GM19099 (cell line): ENCODE data around the gene UNC5B.

Experiments
- POLR2A ChIP-seq: IDR thresholded peaks from 3 replicates; pipeline ENCODE4 v1.6.1; 2011; ENCODE audit warnings: low read depth; ENCODE audit not compliant: insufficient read length; ENCODE audit errors: extremely low read depth

Gene UNC5B

DNA sequence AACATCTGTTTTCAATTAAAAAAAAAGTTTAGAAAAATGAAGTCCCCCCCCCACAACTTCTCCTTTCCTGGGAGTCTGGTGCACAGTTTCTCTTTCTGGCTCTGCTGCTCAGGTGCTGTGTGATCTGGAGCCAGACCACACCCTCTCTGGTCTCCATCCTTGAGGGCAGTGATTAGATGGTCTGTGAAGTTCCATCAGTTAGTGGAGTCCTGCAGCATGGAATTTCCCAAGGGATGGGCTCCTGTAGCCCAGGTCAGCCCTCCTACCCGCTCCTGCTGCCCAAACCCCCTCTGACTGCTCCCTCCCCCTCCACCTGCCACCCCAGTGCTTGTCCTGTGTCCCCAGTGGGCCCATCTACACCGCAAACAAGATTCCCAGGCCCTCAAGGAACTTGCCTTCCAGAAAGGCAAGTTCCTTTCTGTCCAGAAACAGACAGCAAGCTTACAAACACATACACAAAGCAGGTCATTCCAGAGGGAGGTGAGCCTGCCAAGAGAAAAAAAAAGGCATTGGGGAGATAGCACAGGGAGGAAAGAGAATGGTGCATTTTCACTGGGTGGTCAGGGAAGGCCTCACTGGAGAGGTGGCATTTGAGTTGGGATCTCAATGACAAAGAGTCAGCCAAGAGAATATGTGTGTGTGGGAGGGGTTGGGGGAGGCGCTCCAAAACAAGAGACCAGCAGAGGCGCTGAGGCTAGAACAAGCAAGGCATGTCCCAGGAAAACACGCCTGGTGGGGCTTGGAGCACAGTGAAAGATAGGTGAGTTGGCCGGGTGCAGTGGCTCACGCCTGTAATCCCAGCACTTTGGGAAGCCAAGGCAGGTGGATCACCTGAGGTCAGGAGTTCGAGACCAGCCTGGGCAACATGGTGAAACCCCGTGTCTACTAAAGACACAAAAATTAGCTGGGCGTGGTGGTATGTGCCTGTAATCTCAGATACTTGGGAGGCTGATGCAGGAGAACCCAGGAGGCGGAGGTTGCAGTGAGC is 57.2 kb downstream of the UNC5B start:
- no peak for TF ChIP-seq POLR2A

DNA sequence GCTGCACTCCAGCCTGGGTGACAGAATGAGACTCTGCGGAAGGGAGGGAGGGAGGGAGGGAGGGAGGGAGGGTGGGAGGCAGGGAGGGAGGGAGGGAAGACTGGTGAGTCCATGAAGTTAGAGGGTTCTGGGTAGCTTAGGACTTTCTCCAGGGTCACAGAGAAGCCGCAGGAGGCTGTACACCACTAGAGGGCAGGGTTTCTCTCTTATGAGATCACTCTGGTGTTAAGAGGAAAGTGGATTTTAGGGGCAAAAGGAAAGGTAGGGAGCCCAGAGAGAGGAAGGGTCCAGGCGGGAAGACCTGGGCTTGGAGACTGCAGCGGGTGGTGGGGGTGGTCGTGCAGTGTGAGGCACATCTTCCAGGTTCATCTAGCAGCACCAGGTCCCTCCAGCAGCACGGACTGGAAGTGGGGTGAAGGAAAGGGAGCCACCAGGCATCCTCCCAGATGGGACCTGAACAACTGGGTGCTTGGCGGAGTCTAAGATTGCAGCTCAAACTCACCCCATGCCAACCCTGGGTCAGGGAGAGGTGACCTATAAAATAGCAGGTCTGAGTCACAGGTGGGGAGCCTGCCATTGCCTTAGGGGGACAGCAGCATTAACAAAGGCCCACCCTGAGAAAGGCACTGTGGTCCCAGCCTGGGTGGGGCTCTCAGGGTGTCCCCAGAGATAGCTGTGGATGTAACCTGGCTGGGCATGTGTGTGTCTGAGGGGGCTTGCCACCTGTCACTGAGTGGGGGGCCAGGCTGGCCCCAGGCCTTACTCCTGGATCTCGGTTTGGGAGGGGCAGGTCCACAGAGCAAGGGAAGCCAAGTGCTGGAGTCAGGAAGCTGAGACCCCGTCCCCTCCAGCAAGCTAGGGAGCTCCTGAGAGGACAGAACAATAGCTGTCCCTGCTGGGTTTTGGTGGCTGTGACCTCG is 58.2 kb downstream of the UNC5B start:
- no peak for TF ChIP-seq POLR2A

DNA sequence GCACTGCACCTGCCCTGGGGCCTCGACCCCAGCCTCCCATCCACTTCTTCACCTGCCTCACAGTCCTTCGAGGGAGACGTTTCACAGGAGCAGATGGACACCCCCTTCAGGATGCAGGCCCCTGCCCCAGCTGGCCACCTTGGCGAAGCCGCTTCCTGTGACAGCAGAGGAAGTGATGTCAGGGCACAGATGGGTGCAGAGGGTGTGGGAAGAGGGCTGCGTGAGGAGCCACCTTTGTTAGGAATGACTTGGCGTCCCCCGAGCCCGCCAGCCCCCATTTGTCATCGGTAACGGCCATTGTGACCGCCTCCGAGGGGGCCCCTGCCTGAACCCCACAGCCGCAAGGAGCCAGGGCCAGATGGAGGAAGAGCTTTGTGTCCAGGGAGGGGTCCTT is 59.3 kb downstream of the UNC5B start:
- TF ChIP-seq POLR2A, result no peak

DNA sequence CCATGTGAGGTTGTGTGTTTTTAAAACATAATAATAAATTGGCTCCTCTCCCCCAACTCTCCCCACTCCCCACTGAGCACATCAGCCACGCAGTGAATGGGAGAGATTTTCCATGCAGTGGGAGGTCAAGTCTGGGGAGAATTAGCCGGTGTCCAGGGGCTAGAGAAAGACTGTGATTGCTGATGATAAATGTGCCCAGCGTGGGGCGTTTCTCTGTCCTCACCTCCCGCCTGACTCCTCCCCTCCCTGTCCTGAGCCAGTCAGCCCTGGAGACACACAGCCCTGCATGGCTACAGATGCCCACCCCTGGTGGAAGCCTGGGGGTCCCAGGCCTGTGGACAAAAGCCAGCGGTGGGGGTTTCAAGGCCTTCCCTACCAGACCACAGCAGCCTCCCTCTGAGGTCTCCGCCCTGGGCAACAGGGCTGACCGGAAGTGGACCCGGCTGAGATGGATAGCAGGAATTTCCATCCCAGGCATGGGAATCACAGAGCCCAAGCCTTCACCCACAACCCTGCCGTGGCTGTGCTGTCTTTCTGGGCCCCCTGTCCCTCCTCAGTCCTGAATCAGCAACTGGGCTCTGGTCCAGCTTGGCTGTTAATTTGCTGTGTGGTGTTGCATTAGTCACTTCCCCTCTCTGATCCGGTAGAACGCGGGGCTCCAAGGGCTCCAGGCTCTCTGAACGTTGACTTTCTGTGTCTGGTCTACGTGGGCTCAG is 59.8 kb downstream of the UNC5B start:
- no peak for TF ChIP-seq POLR2A

DNA sequence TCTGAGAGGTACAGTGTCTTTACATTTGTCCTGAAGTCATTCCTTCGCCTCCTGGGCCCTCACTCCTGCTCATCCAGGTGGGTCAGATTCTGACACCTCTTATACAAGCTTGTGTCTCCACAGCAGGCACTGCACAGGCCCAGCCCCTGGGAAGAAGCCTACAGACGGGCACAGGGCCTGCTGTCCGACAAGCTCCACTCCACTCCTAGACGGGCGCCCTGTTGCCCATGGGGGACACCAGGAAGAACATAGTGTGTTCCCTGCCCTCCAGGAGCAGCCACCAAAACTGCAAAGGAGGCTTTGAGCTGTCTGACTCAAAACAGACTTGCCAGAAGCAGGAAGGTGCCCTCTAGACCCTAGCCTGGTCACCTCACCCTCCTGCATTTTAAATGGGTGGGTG is 61.1 kb downstream of the UNC5B start:
- TF ChIP-seq POLR2A, result no peak

DNA sequence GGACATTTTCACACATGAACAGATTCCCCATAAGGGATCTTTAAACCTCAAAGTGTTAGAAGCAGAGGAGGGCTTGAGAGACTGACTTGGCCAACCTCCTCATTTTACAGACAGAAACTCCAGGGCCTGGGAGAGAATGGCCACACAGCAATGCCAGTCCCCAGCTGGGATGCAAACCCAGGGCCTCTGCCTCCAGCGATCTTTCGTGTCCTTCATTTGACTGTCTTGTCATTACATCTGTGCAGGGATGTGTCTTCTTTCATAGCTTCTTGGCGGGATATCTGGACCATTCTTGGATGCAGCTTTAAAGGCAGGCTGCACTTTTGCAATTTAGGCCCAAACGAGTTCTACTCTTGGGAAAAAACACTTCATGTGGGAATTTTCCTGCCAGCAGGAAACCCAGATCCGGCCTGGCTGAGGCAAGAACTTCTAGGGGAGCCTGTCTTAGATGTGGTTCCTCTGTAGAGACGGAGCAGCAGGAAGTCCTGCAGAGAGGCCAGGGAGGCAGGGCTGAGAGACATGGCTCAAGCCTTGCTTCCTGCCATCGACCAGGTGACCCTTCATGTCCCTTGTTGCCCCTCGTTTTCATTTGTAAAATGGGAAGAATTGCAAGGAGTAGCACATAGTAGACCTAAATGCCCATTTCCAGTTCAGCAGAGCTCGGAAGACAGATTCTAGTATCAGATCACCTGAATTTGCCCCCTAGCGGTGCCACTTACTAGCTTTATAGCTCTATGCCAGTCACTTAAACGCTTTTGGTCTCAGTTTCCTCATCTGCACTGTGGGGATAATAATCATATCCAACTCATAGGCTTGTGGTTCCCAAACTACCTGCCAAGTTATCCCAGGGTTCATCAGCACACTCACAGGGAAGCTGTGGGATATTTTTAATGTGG is 62.8 kb downstream of the UNC5B start:
- TF ChIP-seq POLR2A, result no peak

DNA sequence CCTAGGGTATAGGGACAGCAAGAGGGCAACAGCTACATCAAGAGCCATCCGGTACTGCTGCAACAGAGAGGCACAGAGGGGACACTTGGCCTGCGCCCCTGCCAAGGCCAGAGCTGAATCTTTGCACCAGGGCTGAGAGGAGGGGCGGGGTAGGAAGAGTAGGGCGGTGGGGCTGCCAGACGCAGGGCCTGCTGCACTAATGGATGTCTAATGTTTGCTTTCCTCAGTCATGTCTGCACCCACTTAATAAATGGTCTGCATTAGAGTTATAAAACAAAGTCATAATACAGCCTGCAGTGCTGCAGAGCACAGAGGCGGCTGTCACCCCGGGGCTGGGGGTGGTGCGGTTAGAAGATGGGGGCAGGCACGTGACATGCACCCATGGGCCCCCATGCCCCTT is 64.5 kb downstream of the UNC5B start:
- TF ChIP-seq POLR2A, result no peak

DNA sequence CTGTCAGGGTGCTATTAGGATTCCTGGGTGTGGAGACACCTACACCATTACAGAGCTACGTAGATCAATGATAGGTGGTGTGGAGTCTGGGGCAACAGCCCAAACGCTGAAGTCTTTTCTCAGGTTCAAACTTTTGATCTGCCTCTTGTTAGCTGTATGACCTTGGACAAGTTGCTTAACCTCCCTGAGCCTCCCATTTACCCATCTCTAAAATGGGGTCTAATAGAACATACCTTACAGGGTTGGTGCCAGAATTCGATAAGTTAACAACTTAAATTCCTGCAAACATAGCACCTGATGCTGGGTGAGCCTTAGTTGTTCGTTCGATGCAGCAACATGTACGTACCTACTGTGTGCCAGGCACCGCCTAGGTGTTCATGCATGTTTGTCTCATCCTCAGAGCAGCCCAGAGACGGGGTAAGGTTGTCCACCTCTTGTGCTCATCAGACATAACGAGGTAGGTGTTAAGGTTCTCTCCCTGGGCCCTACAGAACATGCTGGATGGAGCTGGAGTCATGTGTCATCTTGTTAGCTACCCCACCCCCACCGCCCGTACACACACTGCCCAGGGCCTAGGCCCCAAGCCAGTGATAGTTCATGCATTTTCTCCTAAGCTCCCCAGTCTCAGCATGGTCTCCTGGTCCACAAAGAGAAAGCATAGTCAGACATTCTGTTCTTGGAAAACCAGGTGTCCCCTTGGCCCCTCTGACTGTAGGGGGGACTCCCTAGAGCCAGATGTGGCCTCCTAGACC is 65.7 kb downstream of the UNC5B start:
- no peak for TF ChIP-seq POLR2A

DNA sequence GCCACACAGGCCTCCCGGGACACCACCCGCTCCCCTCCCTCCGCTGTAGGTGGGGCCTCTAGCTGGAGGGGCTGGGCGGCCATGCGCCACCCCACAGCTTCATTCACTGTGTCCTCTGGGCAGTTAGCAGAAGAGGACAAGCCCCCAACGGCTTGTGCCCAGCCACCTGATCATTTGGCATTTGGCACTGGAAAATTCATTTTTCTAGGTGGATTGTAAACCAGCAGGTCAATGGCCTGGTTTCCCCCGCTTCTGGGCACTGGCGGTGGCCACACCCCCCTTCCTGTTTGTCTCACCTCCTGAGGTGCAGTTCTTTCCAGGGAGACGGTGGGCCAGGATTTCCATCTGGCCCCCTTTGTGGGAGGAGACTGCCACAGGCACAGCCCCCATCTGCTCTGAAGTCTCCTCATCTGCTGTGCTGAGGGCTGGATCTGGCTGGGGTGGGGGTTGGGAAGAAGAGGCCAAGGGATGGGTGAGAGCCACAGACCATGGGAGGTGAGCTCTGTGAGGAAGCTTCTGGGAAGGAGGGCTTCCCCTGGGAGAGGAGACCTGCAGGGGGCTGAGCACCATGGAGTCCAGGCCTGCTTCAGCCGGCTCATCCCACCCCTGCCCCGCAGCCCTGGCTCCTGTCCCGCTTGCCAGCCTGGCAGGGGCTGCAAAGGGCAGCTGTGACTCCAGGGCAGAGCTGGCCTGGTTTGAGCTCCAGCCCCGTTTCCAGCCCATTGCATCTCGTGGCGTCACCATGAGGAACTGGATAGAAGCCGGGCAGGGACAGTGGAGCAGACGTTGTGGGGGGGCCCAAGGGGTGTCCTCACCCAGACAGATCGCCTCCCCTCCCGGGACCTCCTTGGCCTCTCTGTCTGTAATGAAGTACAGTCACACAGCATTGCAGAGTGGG is 66.6 kb downstream of the UNC5B start:
- TF ChIP-seq POLR2A, result no peak

DNA sequence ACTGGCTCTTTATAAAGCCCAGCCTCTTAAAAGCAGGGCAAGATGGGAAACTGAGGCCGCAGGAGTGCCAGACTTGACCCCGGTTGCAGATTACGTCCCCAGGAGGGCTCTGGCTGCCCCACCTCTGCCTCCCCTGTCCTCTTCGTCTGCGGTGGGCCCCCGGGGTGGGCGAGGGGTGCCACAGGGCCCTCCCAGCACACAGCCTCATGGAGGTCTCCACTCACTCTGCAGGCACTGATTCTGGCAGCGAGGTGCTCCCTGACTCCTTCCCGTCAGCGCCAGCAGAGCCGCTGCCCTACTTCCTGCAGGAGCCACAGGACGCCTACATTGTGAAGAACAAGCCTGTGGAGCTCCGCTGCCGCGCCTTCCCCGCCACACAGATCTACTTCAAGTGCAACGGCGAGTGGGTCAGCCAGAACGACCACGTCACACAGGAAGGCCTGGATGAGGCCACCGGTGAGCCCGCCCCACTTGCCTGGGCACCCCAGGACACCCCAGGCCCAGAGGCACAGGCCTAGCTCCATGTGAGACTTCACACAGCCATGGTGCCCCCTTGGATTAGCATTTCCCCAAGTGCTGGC is 67.3 kb downstream of the UNC5B start:
- TF ChIP-seq POLR2A, result no peak

DNA sequence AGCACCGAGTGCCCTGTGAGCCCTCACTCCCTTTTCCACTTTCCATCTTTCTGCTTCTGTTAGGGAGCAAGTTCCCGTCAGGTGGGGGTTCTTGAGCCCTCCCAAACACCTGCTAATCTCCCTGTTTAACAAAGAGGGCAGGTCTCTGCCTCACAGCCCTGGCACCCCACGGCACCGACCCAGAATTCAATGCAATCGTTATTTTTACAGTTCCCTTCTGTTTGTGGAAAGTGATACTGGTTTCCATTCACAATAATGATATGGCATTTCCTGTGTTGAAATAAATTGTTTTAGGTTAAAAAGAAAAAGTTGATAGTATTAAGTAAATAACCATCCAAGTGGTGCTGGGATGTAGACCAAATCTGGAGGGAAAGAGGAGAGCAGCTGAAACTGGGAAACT is 67.8 kb downstream of the UNC5B start:
- TF ChIP-seq POLR2A, result no peak

DNA sequence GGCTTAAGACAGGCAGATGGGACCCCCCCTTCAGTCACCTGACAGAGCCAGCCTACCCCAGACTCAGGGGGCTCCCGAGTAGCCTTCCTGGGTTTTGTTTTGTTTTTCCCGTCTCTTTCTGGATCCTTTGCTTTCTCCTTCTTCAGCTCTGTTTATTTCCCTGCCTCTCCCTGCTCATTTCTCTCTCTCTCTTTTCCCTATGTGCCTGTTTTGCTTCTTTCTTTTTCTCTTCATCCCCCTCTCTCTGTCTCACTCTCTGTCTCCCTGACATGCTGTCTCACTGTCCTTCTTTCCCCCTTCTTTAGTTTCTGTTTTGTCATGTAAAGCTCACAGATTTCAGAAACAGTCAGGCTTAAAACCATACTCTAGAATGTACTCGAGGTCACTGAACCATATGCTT is 68.5 kb downstream of the UNC5B start:
- no peak for TF ChIP-seq POLR2A
